Ramos (cell line): ENCODE measurements around the gene KRTAP12-4.
"Not testable (repeated sequence)": the region's sequence is repeated elsewhere in the genome, so short reads cannot be mapped to it uniquely, and the experiment has no call there.

Source experiments
- in situ Hi-C: fragments of 300-500 bp; cut with MboI; formaldehyde crosslinking; loops from one replicate; pipeline ENCODE4 v1.14.3; 2022; ENCODE audit warnings: low sequenced_read_pairs; ENCODE audit not compliant: unreplicated experiment

The KRTAP12-4 gene

DNA sequence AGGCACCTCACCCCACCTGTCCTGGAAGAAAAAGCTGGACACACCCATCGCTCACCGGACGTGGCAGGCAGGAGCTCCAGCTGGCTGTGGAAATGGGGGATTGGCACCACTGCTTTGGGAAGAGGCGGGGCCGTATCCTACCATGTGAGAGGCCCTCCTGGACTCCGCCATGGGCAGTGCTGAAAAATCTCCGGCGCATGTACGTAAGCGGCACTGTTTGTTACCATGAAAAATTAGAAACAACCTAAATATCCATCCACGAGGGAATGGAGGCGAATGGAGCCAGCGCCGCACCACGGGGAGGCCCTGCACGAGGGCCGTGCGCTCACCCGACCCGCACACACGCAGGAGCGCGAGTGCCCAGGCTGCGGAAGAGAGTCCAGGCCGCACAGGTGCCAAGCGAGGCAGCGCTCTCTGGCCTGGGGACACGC is 39.5 kb downstream of the KRTAP12-4 start:
- in situ Hi-C loops, result no loop called here

DNA sequence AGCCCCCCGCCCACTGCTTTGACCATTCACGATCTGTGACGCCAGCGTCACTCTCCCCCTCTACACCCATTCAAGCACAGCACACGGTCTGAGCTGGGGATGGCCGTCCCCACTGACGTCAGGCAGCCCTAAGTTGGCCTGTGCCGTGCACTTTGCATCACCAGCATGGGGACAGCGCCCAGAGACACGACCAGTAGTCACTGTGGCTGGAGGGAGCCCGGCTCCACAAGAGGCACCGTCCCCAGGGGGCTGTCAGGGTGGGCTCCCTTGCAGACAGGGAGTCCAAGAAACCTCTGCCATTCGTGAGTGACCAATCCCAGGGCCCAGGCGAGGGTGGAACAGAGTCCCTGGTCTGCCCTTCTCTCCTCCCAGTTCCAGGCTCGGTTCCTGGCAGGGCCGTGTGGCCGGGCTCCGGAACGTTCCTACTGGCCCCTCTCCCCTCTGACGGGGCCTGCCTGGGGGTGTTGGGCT is 40.3 kb downstream of the KRTAP12-4 start:
- in situ Hi-C loops, result no loop called here

DNA sequence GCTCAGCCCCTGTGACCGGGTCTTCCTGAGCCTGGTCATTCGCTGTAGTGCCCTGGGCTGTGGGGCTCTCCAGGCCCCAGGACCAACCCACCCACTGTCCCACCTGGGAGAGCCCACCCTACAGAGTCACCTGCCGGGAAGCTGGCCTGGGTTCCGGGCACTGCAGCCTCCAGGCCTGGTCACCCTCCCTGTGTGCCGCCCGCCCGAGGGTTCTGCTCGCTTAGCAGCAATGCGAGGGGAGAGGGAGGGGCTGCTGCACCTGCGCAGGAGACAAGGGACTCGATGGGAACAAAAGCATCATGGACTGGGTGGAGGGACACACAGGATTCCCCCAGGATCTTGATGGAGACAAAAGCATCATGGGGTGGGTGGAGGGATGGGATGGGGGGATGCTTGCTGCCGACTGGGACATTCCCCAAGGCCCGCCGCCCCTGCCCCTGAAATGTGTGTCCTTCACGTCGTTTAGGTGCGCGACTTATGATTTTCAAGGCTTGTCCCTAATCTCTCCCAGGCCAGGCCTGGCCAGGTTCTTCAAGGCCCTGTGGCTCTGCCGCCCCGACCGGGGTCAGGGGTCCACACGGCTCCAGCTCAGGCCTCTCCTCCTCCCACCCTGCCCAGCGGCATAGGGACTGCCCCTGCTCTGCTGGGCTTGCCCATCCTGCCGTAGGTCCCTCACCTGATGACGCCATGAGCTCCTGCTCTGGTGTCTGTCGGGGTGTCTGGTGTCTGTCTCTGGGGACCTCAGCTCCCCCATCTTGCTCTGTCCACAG is 40.9 kb downstream of the KRTAP12-4 start:
- in situ Hi-C loops, result no loop called here

DNA sequence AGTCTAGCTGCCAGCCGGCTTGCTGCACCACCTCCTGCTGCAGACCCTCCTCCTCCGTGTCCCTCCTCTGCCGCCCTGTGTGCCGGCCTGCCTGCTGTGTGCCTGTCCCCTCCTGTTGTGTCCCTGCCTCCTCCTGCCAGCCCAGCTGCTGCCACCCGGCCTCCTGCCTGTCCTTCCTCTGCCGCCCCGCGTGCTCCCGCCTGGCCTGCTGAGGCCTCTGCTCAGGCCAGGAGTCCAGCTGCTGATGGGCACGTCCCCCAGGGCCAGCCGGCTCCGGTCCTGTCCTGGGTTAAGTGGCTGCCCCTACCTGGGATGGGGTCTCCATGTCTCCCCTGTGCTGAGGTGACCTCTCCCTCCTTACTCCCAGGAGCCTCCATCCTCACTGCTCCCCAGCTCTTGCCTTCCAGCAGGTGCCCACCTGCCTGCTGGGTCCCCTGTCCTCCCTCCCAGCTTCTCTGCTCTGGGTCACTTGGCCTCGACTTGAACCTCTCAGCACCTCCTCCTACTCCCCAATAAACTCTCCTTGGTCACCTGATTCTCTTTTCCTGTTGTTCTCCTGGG is 41.7 kb downstream of the KRTAP12-4 start:
- in situ Hi-C loops, result no loop called here

DNA sequence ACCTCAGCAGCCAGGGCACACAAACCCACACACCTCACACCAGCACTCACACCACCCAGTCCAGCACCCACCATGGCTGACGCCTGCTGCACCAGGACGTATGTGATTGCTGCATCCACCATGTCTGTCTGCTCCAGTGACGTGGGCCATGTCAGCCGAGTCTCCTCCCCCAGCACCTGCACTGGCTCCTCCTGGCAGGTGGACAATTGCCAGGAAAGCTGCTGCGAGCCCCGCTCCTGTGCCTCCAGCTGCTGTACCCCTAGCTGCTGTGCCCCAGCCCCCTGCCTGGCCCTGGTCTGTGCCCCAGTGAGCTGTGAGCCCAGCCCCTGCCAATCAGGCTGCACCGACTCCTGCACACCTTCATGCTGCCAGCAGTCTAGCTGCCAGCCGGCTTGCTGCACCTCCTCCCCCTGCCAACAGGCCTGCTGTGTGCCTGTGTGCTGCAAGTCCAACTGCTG is 42.4 kb downstream of the KRTAP12-4 start, which contains the start of gene KRTAP10-8:
TSS of gene KRTAP10-8 (plus strand) at position 51 of the 458 bp plus-strand sequence. CDS start at position 73, 22 bp downstream.
- in situ Hi-C loops, result no loop called here

DNA sequence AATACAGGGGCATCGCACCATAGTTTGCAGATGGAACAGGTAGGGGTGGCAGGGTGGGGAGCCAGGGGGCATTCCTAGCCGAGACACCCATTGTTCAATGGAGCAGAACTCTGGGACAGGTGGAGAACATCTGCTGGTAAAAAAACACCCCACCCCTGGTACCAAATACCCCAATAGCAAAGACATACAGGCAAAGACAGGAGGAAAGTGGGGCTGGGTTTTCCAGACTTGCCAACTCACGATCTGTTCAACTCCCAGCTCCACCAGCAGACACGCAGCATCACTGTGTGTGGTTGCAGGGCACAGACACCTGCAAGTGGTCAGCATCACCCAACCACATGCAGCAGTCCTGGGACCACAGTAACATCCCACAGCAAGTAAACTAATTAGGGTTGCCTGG is 42.9 kb downstream of the KRTAP12-4 start:
- in situ Hi-C loops, result no loop called here

DNA sequence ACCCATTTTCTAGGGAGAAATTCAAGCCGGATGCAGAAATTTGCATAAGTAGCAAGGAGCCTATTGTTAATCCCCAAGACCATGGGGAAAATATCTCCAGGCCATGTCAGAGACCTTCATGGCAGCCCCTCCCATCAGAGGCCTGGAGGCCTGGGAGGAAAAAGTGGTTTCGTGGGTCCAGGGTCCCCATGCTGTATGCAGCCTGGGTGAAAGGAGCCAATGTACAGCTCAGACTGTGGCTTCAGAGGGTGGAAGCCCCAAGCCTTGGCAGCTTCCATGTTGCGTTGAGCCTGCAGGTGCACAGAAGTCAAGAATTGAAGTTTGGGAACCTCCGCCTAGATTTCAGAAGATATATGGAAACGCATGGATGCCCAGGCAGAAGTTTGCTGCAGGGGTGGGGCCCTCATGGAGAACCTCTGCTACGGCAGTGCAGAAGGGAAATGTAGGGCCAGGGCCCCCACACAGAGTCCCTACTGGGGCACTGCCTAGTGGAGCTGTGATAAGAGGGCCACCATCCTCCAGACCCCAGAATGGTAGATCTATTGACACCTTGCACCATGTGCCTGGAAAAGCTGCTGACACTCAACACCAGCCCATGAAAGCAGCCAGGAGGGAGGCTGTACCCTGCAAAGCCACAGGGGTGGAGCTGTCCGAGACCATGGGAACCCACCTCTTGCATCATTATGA is 44.2 kb downstream of the KRTAP12-4 start:
- in situ Hi-C loops, result not testable (repeated sequence)

DNA sequence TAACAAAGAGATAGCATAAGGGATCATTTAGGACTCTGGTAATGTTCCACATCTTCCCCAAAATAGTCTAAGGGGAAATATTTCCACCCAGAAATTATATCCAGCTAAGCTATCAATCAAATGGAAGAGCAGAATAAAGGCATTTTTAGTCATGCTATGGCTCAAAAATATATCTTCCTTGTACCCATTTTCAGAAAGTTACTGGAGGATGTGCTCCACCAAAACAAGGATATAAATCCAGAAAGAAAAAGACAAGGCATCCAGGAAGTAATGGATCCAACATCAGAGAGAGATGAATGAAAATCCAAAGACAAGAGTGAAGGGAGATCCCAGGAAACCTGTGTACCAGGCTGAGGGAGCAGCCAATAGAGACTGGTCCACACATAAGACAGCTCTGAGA is 45.3 kb downstream of the KRTAP12-4 start:
- in situ Hi-C loops, result no loop called here

DNA sequence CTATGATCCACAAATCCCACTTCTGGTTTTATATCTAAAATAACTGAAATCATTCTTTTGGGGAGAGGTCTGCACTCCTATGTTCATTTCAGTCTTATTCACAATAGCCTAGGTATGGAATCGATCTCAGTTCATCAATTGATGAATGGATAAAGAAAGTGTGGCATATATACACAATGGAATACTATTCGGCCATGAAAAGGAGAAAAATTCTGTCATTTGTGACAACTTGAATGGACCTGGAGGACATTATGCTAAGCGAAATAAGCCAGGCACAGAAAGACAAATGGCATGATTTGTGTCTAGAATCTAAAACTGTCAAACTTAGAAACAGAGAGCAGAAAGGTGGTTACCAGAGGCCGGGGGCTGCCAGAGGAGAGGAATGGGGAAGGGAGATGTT is 48.0 kb downstream of the KRTAP12-4 start:
- in situ Hi-C loops, result no loop called here
